SK-N-SH treated with all-trans-retinoic acid at 6 μM for 48 hours (cell line): ENCODE results near the gene TRIM54.

Experiments used
- ATAC-seq: fragments of 200-7000 bp; cut with Tn5 transposase; 3 replicates; pipeline ENCODE4 v1.9.1; 2020; ENCODE audit warnings: mild to moderate bottlenecking, moderate library complexity
- BACH2 ChIP-seq: fragments of 250-450 bp; sonication (Bioruptor Pico); IDR thresholded peaks from 2 replicates; pipeline ENCODE4 v1.9.0; 2021; ENCODE audit warnings: mild to moderate bottlenecking, borderline replicate concordance
- CSDC2 ChIP-seq: fragments of 250-450 bp; sonication (Bioruptor Pico); IDR thresholded peaks from 2 replicates; pipeline ENCODE4 v1.5.0; 2020; ENCODE audit warnings: mild to moderate bottlenecking, moderate library complexity
- CSRNP3 ChIP-seq: fragments of 250-450 bp; sonication (Bioruptor Pico); IDR thresholded peaks from 2 replicates; pipeline ENCODE4 v1.5.1; 2021; ENCODE audit warnings: mild to moderate bottlenecking, moderate library complexity
- ESRRG ChIP-seq: fragments of 250-450 bp; sonication (Bioruptor Pico); IDR thresholded peaks from 2 replicates; pipeline ENCODE4 v1.6.1; 2021; ENCODE audit warnings: mild to moderate bottlenecking
- GLIS3 ChIP-seq: fragments of 250-450 bp; sonication (Bioruptor Pico); IDR thresholded peaks from 2 replicates; pipeline ENCODE4 v1.5.0; 2020; ENCODE audit warnings: mild to moderate bottlenecking, moderate library complexity
- ISL1 ChIP-seq: fragments of 250-450 bp; sonication (Bioruptor Pico); IDR thresholded peaks from 2 replicates; pipeline ENCODE4 v2.1.2; 2022; ENCODE audit warnings: mild to moderate bottlenecking, moderate library complexity
- OSR1 ChIP-seq: fragments of 250-450 bp; sonication (Bioruptor Pico); IDR thresholded peaks from 2 replicates; pipeline ENCODE4 v1.8.0; 2022; ENCODE audit warnings: moderate library complexity, mild to moderate bottlenecking, inconsistent platforms
- POU6F1 ChIP-seq: fragments of 250-450 bp; sonication (Bioruptor Pico); IDR thresholded peaks from 2 replicates; pipeline ENCODE4 v1.8.0; 2021; ENCODE audit warnings: low read depth, mild to moderate bottlenecking, moderate library complexity, borderline replicate concordance
- RARB ChIP-seq: fragments of 250-450 bp; sonication (Bioruptor Pico); IDR thresholded peaks from 2 replicates; pipeline ENCODE4 v1.8.0; 2021; ENCODE audit warnings: mild to moderate bottlenecking, moderate library complexity
- SNAI2 ChIP-seq: fragments of 250-450 bp; sonication (Bioruptor Pico); IDR thresholded peaks from 2 replicates; pipeline ENCODE4 v1.5.0; 2020; ENCODE audit warnings: mild to moderate bottlenecking, moderate library complexity
- TCF4 ChIP-seq: fragments of 250-450 bp; sonication (Bioruptor Pico); IDR thresholded peaks from 2 replicates; pipeline ENCODE4 v1.8.0; 2021; ENCODE audit warnings: mild to moderate bottlenecking, moderate library complexity, borderline replicate concordance
- TOX ChIP-seq: fragments of 250-450 bp; sonication (Bioruptor Pico); IDR thresholded peaks from 2 replicates; pipeline ENCODE4 v1.8.0; 2021; ENCODE audit warnings: mild to moderate bottlenecking, moderate library complexity, borderline replicate concordance
- TSHZ2 ChIP-seq: fragments of 250-450 bp; sonication (Bioruptor Pico); IDR thresholded peaks from 2 replicates; pipeline ENCODE4 v1.5.0; 2020; ENCODE audit warnings: mild to moderate bottlenecking, moderate library complexity
- ZC3H10 ChIP-seq: fragments of 250-450 bp; sonication (Bioruptor Pico); IDR thresholded peaks from 2 replicates; pipeline ENCODE4 v1.5.1; 2021; ENCODE audit warnings: mild to moderate bottlenecking, moderate library complexity
- ZFP3 ChIP-seq: fragments of 250-450 bp; sonication (Bioruptor Pico); IDR thresholded peaks from 2 replicates; pipeline ENCODE4 v1.5.0; 2020; ENCODE audit warnings: mild to moderate bottlenecking, moderate library complexity
- ZFP30 ChIP-seq: fragments of 450-650 bp; formaldehyde crosslinking; IDR thresholded peaks from 2 replicates; pipeline ENCODE4 v1.5.0; 2022; ENCODE audit warnings: mild to moderate bottlenecking, moderate library complexity
- ZNF565 ChIP-seq: fragments of 450-650 bp; formaldehyde crosslinking; conservative IDR thresholded peaks from 2 replicates; pipeline ENCODE4 v1.5.0; 2020; ENCODE audit warnings: low read depth, mild to moderate bottlenecking, moderate library complexity
- ZNF70 ChIP-seq: fragments of 450-650 bp; formaldehyde crosslinking; IDR thresholded peaks from 2 replicates; pipeline ENCODE4 v1.5.0; 2020; ENCODE audit warnings: mild to moderate bottlenecking, moderate library complexity
- ZNF8 ChIP-seq: fragments of 450-650 bp; formaldehyde crosslinking; IDR thresholded peaks from 2 replicates; pipeline ENCODE4 v1.5.0; 2020; ENCODE audit warnings: mild to moderate bottlenecking, moderate library complexity
- TF ChIP-seq, protein P1 (sequence below): fragments of 250-450 bp; sonication (Bioruptor Pico); IDR thresholded peaks from 2 replicates; pipeline ENCODE4 v1.5.1; 2020; ENCODE audit warnings: low read depth, mild to moderate bottlenecking, moderate library complexity

The TRIM54 gene

DNA sequence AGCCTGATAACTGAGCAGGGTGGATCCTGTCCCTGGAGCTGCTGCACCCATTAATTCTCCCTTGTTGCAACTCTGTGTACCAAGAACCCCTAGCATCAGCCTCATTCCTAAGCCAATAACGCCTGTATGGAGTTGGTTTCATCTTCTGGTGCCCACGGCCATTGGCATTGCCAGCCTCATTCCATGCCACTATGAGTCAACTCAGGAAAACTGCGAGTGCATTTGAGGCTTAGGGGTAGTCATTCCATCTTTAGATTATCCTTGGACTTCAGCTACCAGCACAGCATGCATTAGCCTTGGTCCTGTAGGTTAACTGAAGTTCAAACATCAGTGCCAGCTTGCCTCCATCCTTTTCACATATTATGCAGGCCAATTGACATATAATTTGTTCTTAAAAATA is 1.4 kb upstream of the TRIM54 start:
- no peak; the same call in 2 of the 3 replicates for ATAC-seq
- TF ChIP-seq, protein P1, sequence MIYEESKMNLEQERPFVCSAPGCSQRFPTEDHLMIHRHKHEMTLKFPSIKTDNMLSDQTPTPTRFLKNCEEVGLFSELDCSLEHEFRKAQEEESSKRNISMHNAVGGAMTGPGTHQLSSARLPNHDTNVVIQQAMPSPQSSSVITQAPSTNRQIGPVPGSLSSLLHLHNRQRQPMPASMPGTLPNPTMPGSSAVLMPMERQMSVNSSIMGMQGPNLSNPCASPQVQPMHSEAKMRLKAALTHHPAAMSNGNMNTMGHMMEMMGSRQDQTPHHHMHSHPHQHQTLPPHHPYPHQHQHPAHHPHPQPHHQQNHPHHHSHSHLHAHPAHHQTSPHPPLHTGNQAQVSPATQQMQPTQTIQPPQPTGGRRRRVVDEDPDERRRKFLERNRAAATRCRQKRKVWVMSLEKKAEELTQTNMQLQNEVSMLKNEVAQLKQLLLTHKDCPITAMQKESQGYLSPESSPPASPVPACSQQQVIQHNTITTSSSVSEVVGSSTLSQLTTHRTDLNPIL (CRISPR knock-in tag) = no peak
- no peak for TF ChIP-seq BACH2
- no peak for TF ChIP-seq SNAI2
- no peak for TF ChIP-seq ZNF565
- no peak for TF ChIP-seq TOX (CRISPR knock-in tag)
- TF ChIP-seq ZNF8 (CRISPR knock-in tag) = no peak
- TF ChIP-seq OSR1 (CRISPR knock-in tag) = no peak
- TF ChIP-seq POU6F1 = no peak
- TF ChIP-seq ZFP30 = no peak
- TF ChIP-seq ESRRG (CRISPR knock-in tag) = no peak
- no peak for TF ChIP-seq TSHZ2 (CRISPR knock-in tag)
- no peak for TF ChIP-seq ZFP3
- TF ChIP-seq ZNF70 = no peak
- no peak for TF ChIP-seq ISL1 (CRISPR knock-in tag)
- no peak for TF ChIP-seq RARB (CRISPR knock-in tag)
- TF ChIP-seq CSDC2 = no peak
- no peak for TF ChIP-seq CSRNP3 (CRISPR knock-in tag)
- TF ChIP-seq, all 23 proteins: peak for 0

DNA sequence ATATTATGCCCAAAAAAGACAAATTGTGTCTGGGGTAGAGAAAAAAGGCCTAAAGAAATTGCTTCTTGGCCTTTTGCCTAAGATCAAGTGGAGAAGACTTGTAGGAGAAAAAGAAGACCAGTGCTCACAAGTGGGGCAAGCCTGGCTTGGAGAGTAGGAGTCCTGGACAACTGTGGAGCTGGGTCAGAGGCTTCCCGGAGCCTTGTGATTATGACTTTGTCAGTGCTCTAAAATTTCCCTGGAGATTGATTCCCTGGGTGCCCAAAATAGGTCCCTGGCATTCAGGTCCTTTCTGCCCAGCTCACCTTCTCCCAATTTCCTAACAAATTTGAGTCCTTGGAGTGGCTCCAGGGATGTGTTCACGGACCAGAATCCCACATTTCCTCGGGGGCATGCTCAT is 787 bp upstream of the TRIM54 start:
- TF ChIP-seq ISL1 (CRISPR knock-in tag) (no peak), ZNF8 (CRISPR knock-in tag) (no peak), POU6F1 (no peak), BACH2 (no peak), ZFP30 (no peak), ZFP3 (no peak), CSRNP3 (CRISPR knock-in tag) (no peak), TCF4 (CRISPR knock-in tag) (no peak), ZNF565 (no peak), GLIS3 (CRISPR knock-in tag) (no peak)
- TF ChIP-seq, all 23 proteins: peak for 0
- ATAC-seq = no peak

- no peak for TF ChIP-seq SNAI2
- peak; percentile 68 for TF ChIP-seq ZNF70
- TF ChIP-seq ZC3H10 (CRISPR knock-in tag) = no peak
- ATAC-seq = 0 out of 3 replicates have a peak, but pooled peaks have one; percentile 20
Measured at GRCh38 chr2:27282892-27283291, 663 bp downstream of the TRIM54 start.
